Peyer's patch (tissue), 4 donors: Measurements from ENCODE around the gene DCLK3.

Source experiments
- CTCF ChIP-seq, 6 experiments: fragments of 450-650 bp in 4 of 6; fragments of 200-600 bp in 2 of 6; sonication (generic) in 1 of 6; IDR thresholded peaks; one replicate each; pipeline ENCODE4 v1.5.1; 2017 to 2019; ENCODE audit warnings: antibody characterized with exemption in 6 of 6, mild to moderate bottlenecking in 3 of 6, moderate library complexity in 1 of 6
- POLR2A ChIP-seq, 2 donors: fragments of 450-650 bp; IDR thresholded peaks; one replicate each; pipeline ENCODE4 v1.5.1; 2017; ENCODE audit warnings: antibody characterized with exemption in 2 of 2, mild to moderate bottlenecking in 2 of 2, moderate library complexity in 2 of 2

- TF ChIP-seq POLR2A (IDR thresholded peaks at IDR 0.05) (no peak), CTCF (IDR thresholded peaks at IDR 0.05) (no peak)
These were observed 69.1 kb downstream of the DCLK3 start for GRCh38 chr3:36695113-36695768.
